ENCODE measurements around the gene F2. TPM values are rescaled to one million over a fixed set of nuclear protein-coding genes. Genes with fewer than 3 reads are reported as not detected.
"Not testable (repeated sequence)": the region's sequence is repeated elsewhere in the genome, so short reads cannot be mapped to it uniquely, and the experiment has no call there.

The F2 gene
- 21.8 and 22.8 TPM in 2 replicates for total RNA-seq
- long read RNA-seq, transcript F2-201 (14 exons, 2,023 nt) = major isoform, 192 of 234 reads
- long read RNA-seq, partial matches to known transcripts = 1 of 234 reads
- long read RNA-seq, other reads (novel, unspliced or antisense) = 40 of 234 reads

DNA sequence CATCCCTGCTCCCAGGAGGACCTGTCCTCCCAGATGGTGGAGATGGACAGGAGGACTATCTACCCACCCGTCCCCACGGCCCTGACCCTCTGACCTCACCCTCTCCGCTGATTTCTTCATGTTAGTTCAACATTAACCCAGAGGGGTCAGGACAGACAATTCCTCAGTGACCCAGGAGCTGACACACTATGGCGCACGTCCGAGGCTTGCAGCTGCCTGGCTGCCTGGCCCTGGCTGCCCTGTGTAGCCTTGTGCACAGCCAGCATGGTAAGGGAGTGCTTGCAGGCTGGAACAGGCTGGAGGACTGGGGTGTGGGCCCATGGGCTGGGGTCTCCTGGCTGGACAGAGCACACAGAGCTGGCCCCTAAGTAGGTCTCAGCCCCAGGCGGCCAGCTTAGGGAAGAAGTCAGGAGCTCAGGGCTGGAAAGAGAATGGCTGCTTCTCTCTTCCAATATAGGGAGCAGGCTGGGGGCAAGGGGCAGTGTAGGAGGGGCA is at the start of gene F2:
Gene F2, plus strand, starts transcription at position 166 of the 495 bp plus-strand sequence. Its CDS starts 23 bp downstream, at position 189.
- H3K27ac Mint-ChIP-seq = peak within 1 kb of the TSS; percentile 86

GRCh38 chr11:46669711-46670139 is 49.3 kb upstream of the F2 start:
- H3K9me3 Mint-ChIP-seq (ENCODE audit: low read depth) = no peaks in the 10 kb centered on the region
- DNase-seq (ENCODE audit: low spot score, unreplicated experiment) = no peak
- H3K27me3 Mint-ChIP-seq = no peaks in the 10 kb centered on the region
- H3K27ac Mint-ChIP-seq = no peak overlapping the region
- H3K4me3 Mint-ChIP-seq (ENCODE audit: low read depth) = no peak overlapping the region
- peaks cover 2% of the 10 kb centered on the region for H3K4me1 Mint-ChIP-seq (ENCODE audit: low read depth)
- TF ChIP-seq, protein P1, sequence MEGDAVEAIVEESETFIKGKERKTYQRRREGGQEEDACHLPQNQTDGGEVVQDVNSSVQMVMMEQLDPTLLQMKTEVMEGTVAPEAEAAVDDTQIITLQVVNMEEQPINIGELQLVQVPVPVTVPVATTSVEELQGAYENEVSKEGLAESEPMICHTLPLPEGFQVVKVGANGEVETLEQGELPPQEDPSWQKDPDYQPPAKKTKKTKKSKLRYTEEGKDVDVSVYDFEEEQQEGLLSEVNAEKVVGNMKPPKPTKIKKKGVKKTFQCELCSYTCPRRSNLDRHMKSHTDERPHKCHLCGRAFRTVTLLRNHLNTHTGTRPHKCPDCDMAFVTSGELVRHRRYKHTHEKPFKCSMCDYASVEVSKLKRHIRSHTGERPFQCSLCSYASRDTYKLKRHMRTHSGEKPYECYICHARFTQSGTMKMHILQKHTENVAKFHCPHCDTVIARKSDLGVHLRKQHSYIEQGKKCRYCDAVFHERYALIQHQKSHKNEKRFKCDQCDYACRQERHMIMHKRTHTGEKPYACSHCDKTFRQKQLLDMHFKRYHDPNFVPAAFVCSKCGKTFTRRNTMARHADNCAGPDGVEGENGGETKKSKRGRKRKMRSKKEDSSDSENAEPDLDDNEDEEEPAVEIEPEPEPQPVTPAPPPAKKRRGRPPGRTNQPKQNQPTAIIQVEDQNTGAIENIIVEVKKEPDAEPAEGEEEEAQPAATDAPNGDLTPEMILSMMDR (IDR thresholded peaks at IDR 0.05; ENCODE audit: unreplicated experiment) = peak; percentile 27
- H3K36me3 Mint-ChIP-seq (ENCODE audit: insufficient read depth) = peaks cover 24% of the 10 kb centered on the region

More for the DNA sequence above, at the start of gene F2:
- Mint-ChIP-seq H3K9me3 (ENCODE audit: low read depth) (no peaks in the 10 kb centered on the region), H3K4me1 (ENCODE audit: low read depth) (peaks cover 20% of the 10 kb centered on the region), H3K4me3 (ENCODE audit: low read depth) (peak within 1 kb of the TSS; percentile 19), H3K36me3 (ENCODE audit: insufficient read depth) (no peaks in the 10 kb centered on the region), H3K27me3 (no peaks in the 10 kb centered on the region)
- no peak for DNase-seq (ENCODE audit: low spot score, unreplicated experiment)
- TF ChIP-seq, protein P1 (IDR thresholded peaks at IDR 0.05; ENCODE audit: unreplicated experiment) = no peak

DNA sequence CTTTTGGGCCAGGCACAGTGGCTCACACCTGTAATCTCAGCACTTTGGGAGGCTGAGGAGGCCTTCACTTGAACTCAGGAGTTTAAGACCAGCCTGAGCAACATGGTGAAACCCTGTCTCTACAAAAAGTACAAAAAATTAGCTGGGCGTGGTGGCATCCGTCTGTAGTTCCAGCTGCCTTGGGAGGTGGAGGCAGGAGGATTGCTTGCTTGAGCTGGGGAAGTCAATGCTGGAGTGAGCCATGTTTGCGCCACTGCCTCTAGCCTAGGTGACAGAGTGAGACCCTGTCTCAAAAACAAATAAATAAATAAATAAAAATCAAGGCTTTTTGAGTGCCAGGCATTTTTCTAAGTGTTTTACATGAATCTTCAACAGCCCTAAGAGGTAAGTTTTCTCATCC is 48.5 kb upstream of the F2 start:
- H3K36me3 Mint-ChIP-seq (ENCODE audit: insufficient read depth) = peaks cover 21% of the 10 kb centered on the region
- DNase-seq (ENCODE audit: low spot score, unreplicated experiment); H3K4me1 Mint-ChIP-seq (ENCODE audit: low read depth); H3K9me3 Mint-ChIP-seq (ENCODE audit: low read depth); H3K27ac Mint-ChIP-seq; H3K4me3 Mint-ChIP-seq (ENCODE audit: low read depth); H3K27me3 Mint-ChIP-seq: not testable (repeated sequence)

GRCh38 chr11:46671958-46672315 is 47.1 kb upstream of the F2 start:
- Mint-ChIP-seq H3K4me3 (ENCODE audit: low read depth) (no peak overlapping the region), H3K9me3 (ENCODE audit: low read depth) (no peaks in the 10 kb centered on the region), H3K27me3 (no peaks in the 10 kb centered on the region), H3K36me3 (ENCODE audit: insufficient read depth) (peaks cover 17% of the 10 kb centered on the region), H3K4me1 (ENCODE audit: low read depth) (peaks cover 4% of the 10 kb centered on the region), H3K27ac (no peak overlapping the region)
- no peak for DNase-seq (ENCODE audit: low spot score, unreplicated experiment)
- TF ChIP-seq, protein P1 (IDR thresholded peaks at IDR 0.05; ENCODE audit: unreplicated experiment) = no peak

- H3K27ac Mint-ChIP-seq = no peak overlapping the region
- peaks cover 4% of the 10 kb centered on the region for H3K4me1 Mint-ChIP-seq (ENCODE audit: low read depth)
- TF ChIP-seq, protein P1 (IDR thresholded peaks at IDR 0.05; ENCODE audit: unreplicated experiment) = no peak
- peaks cover 16% of the 10 kb centered on the region for H3K36me3 Mint-ChIP-seq (ENCODE audit: insufficient read depth)
- H3K9me3 Mint-ChIP-seq (ENCODE audit: low read depth) = no peaks in the 10 kb centered on the region
- no peaks in the 10 kb centered on the region for H3K27me3 Mint-ChIP-seq
- H3K4me3 Mint-ChIP-seq (ENCODE audit: low read depth) = no peak overlapping the region
- no peak for DNase-seq (ENCODE audit: low spot score, unreplicated experiment)
Measured at GRCh38 chr11:46672381-46672839, 46.6 kb upstream of the F2 start.

All from progenitor cell of endocrine pancreas (in vitro differentiated cells).